ENCODE results near the gene SPDYE16. TPM values are rescaled to one million over a fixed set of nuclear protein-coding genes. Genes with fewer than 3 reads are reported as not detected.
"Not testable (repeated sequence)": the region's sequence is repeated elsewhere in the genome, so short reads cannot be mapped to it uniquely, and the experiment has no call there.

SPDYE16 gene
- not detected in 2 replicates for total RNA-seq (2014; rRNA removed; shearing (Covaris generic))
- not detected in 2 replicates for polyA plus RNA-seq (2015; cell fraction: cytosol; rRNA removed)
- polyA plus RNA-seq (2015; cell fraction: nucleus; rRNA removed) = not detected in 2 replicates

GRCh38 chr7:76543197-76543596 is at the start of gene SPDYE16:
TSS of gene SPDYE16 (minus strand) at chr7:76543297. CDS start at chr7:76541459, 1,838 bp downstream.
- not testable (repeated sequence) for DNase-seq (ENCODE audit: low read depth)

GRCh38 chr7:76592694-76593093 is 49.6 kb upstream of the SPDYE16 start:
- not testable (repeated sequence) for DNase-seq (ENCODE audit: low read depth)

- DNase-seq (ENCODE audit: low read depth) = not testable (repeated sequence)
Observed at GRCh38 chr7:76591602-76592304, 48.7 kb upstream of the SPDYE16 start.

GRCh38 chr7:76591033-76591432 is 47.9 kb upstream of the SPDYE16 start:
- not testable (repeated sequence) for DNase-seq (ENCODE audit: low read depth)

GRCh38 chr7:76588586-76588985 is 45.5 kb upstream of the SPDYE16 start:
- DNase-seq (ENCODE audit: low read depth) = not testable (repeated sequence)

- not testable (repeated sequence) for DNase-seq (ENCODE audit: low read depth)
Observed at GRCh38 chr7:76586585-76587315, 43.7 kb upstream of the SPDYE16 start.

GRCh38 chr7:76583636-76584281 is 40.7 kb upstream of the SPDYE16 start:
- peak; percentile 73 for DNase-seq (ENCODE audit: low read depth)

- peak; percentile 95 for DNase-seq (ENCODE audit: low read depth)
Observed at GRCh38 chr7:76582848-76583631, 39.9 kb upstream of the SPDYE16 start.

GRCh38 chr7:76575919-76576655 is 33.0 kb upstream of the SPDYE16 start:
- not testable (repeated sequence) for DNase-seq (ENCODE audit: low read depth)

- DNase-seq (ENCODE audit: low read depth) = not testable (repeated sequence)
Observed at GRCh38 chr7:76575431-76575830, 32.3 kb upstream of the SPDYE16 start.

GRCh38 chr7:76572296-76572695 is 29.2 kb upstream of the SPDYE16 start:
- not testable (repeated sequence) for DNase-seq (ENCODE audit: low read depth)

GRCh38 chr7:76570324-76570775 is 27.3 kb upstream of the SPDYE16 start:
- not testable (repeated sequence) for DNase-seq (ENCODE audit: low read depth)

- DNase-seq (ENCODE audit: low read depth) = peak; percentile 62
Observed at GRCh38 chr7:76568742-76569141, 25.6 kb upstream of the SPDYE16 start.

GRCh38 chr7:76567753-76568152 is 24.7 kb upstream of the SPDYE16 start:
- DNase-seq (ENCODE audit: low read depth) = not testable (repeated sequence)

GRCh38 chr7:76567311-76567710 is 24.2 kb upstream of the SPDYE16 start:
- DNase-seq (ENCODE audit: low read depth) = not testable (repeated sequence)

GRCh38 chr7:76565001-76565400 is 21.9 kb upstream of the SPDYE16 start:
- DNase-seq (ENCODE audit: low read depth) = not testable (repeated sequence)

GRCh38 chr7:76561342-76561741 is 18.2 kb upstream of the SPDYE16 start:
- DNase-seq (ENCODE audit: low read depth) = not testable (repeated sequence)

- not testable (repeated sequence) for DNase-seq (ENCODE audit: low read depth)
Observed at GRCh38 chr7:76560157-76560556, 17.1 kb upstream of the SPDYE16 start.

GRCh38 chr7:76559685-76560084 is 16.6 kb upstream of the SPDYE16 start:
- DNase-seq (ENCODE audit: low read depth) = not testable (repeated sequence)

GRCh38 chr7:76551992-76552391 is 8.9 kb upstream of the SPDYE16 start:
- DNase-seq (ENCODE audit: low read depth) = not testable (repeated sequence)

All from HT1080 (cell line).